ENCODE results near the gene KIF23. TPM values are rescaled to one million over a fixed set of nuclear protein-coding genes. Genes with fewer than 3 reads are reported as not detected.

The KIF23 gene
- total RNA-seq, 4 donors from 2014 or later = 1.6 to 3.8 (median 1.7) TPM

GRCh38 chr15:69479081-69479480, 64.9 kb downstream of the KIF23 start:
- TF ChIP-seq, protein P1, sequence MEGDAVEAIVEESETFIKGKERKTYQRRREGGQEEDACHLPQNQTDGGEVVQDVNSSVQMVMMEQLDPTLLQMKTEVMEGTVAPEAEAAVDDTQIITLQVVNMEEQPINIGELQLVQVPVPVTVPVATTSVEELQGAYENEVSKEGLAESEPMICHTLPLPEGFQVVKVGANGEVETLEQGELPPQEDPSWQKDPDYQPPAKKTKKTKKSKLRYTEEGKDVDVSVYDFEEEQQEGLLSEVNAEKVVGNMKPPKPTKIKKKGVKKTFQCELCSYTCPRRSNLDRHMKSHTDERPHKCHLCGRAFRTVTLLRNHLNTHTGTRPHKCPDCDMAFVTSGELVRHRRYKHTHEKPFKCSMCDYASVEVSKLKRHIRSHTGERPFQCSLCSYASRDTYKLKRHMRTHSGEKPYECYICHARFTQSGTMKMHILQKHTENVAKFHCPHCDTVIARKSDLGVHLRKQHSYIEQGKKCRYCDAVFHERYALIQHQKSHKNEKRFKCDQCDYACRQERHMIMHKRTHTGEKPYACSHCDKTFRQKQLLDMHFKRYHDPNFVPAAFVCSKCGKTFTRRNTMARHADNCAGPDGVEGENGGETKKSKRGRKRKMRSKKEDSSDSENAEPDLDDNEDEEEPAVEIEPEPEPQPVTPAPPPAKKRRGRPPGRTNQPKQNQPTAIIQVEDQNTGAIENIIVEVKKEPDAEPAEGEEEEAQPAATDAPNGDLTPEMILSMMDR (IDR thresholded peaks at IDR 0.05) = no peak
- no peak for DNase-seq (ENCODE audit: low spot score)
- no peak for ATAC-seq (ENCODE audit: low FRiP score)

- no peak for DNase-seq (ENCODE audit: low spot score)
- TF ChIP-seq, protein P1 (IDR thresholded peaks at IDR 0.05) = no peak
- ATAC-seq (ENCODE audit: low FRiP score) = no peak
Observed at GRCh38 chr15:69479971-69480370, 65.8 kb downstream of the KIF23 start.

DNA sequence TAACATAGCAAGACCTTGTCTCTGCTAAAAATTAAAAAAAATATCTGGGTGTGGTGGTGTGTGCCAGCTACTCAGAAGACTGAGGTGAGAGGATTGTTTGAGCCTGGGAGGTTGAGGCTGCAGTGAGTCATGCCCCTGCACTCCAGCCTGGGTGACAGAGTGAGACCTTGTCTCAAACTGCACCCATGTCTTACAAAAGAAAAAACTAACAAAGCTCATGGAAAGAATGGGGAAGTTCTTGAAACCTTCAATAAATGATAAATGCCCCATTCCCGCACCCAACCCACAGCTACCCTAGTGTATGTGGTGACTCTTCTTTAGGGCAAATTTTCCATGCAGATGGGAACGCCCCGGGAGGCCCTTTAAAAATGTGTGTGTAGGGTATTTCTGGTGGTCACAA, 66.8 kb downstream of the KIF23 start:
- ATAC-seq (ENCODE audit: low FRiP score) (no peak), DNase-seq (ENCODE audit: low spot score) (no peak)
- TF ChIP-seq, protein P1 (IDR thresholded peaks at IDR 0.05) = no peak

- DNase-seq (ENCODE audit: low spot score) = no peak
- ATAC-seq (ENCODE audit: low FRiP score) = no peak
- TF ChIP-seq, protein P1 (IDR thresholded peaks at IDR 0.05) = no peak
Observed at GRCh38 chr15:69482686-69483256, 68.6 kb downstream of the KIF23 start.

GRCh38 chr15:69484837-69485236, 70.7 kb downstream of the KIF23 start:
- TF ChIP-seq, protein P1 (IDR thresholded peaks at IDR 0.05) = no peak
- DNase-seq (ENCODE audit: low spot score) (no peak), ATAC-seq (ENCODE audit: low FRiP score) (no peak)

DNA sequence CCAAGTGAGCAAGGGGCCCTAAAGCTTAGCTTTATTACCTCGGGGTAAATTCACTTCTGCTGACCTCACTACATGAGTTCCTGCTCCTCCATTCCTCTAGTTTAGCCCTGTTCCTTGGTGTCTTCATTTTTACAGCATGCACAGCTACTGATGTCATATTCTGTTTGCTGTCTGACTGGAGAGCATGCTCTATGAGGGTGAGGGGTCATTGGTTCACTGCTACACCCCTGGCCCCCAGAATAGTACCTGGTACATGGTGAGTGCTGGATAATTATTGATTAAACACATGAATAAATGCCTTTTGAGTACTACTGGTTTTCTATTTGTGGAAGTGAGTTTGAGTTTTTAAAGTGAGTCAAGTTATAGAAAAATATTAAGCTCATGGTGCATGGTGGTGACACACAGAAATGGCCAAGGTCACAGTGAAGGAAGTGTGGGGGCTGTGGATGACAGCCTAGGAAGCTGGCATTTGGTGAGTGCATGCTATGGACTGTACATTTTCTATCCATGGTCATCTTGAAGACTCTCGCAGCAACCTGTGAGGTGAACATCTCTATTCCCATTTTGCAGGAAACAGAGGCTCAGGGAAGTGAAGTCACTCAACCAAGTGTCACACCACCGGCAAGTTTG, 72.4 kb downstream of the KIF23 start:
- DNase-seq (ENCODE audit: low spot score) (no peak), ATAC-seq (ENCODE audit: low FRiP score) (no peak)
- TF ChIP-seq, protein P1 (IDR thresholded peaks at IDR 0.05) = no peak

- TF ChIP-seq, protein P1 (IDR thresholded peaks at IDR 0.05) = no peak
Observed at GRCh38 chr15:69489073-69489571, 75.0 kb downstream of the KIF23 start.

More at GRCh38 chr15:69489073-69489571, 75.0 kb downstream of the KIF23 start:
- DNase-seq (ENCODE audit: low spot score) (no peak), ATAC-seq (ENCODE audit: low FRiP score) (no peak)
